Stimulated activated CD8-positive, alpha-beta memory T cell treated with anti-CD3 and anti-CD28 coated beads, Interleukin-7, amount 100 ng/mL, for 48 hours (primary cell): ENCODE results near the gene SCD5.

ENCODE experiments used
- DNase-seq, 2 donors: peaks; one replicate each; pipeline ENCODE4 v3.0.0-alpha.2; 2020; ENCODE audit warnings: low read depth in 1 of 2; ENCODE audit errors: extremely low read depth in 1 of 2

SCD5 gene

DNA sequence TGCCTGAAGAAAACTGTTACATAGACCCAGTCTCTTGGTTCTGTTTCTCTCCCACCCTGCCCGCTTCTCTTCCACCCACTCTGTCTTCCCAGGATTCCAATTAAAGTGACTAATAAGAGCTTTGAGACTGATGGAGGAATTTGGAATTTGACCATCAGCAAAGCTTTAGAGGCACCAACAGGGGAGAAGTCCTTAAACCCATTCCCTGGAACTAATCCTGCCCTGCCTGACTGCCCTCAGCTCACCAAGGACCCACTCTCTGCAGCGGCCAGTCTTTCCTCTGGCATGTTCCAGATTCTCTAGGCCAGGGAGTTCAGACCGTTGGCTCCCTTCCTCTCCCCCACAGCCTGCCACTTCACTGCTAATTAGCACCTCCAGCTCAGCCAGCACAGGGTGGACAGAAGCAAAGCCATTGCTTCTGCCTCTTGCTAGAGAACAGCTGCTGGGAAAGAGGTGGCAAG, 23.9 kb downstream of the SCD5 start:
- no peak for DNase-seq

DNA sequence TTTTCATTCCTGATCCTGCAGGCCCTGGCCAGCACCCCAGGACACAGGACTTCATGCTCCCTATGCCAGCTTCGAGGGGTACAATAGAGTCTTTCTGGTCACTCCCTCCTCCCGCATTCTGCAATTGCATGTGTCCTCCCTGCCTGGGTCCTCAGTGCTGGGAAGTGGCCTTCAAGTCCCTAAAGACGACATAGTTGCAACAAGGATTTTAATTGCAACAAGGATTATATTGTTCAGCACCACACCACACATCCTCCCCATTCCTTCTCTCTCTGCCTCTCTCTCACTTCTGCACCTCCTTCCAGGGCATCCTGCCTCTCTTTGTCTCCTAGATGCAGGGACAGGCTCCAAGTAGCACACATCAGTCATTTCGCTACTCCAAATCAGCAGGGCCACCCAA, 25.5 kb downstream of the SCD5 start:
- no peak for DNase-seq

DNA sequence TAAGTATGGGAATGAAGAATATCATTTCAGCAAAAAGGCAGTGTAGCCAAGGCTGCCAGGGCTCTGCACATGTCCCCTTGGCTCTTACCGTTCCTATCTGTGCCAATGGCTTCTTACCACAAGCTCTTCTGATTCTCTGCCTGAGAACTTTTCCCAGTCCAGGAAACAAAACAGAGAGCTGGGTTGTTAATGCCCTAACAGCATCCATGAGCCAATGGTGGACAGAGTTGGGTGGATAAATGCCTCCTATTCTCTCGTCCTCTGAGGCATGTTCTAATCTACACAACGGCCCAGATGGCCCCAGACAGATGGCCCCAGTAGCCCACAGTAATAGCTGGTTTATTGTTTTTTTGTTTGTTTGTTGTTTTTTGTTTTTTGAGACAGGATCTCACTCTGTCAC, 28.0 kb downstream of the SCD5 start:
- DNase-seq, result no peak

DNA sequence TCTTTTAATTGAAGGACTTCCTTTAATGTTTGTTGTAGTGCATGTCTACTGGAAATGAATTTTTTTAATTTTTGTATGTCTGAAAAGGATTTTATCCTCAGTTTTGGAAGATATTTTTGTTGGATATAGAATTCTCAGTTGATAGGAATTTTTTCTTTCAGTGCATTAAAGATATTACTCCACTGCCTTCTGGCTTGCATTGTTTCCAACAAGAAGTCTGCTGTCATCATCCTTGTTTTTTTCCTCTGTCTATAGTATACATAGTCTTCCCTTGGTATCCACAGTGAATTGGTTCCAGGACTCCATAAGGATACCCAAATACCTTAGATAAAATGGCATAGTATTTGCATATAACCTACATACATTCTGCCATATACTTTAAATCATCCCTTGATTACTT, 33.5 kb downstream of the SCD5 start:
- DNase-seq, result no peak

DNA sequence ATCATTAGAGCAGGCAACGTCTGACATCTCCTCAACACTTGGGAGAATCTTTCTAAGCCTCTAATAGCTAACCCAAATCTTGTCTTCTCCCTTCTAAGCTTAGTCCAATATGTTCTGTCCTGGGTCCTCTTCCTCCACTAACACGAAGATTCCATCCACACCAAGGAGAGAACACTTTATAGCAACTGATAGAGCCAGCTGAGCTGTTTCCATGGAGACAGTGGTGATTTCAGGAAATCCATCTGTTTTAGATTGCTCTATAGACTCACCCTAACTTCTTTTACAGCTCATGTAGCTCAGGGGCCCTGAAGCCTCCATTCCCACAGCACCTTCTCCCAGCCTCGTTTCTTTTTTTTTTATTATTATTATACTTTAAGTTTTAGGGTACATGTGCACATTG, 37.4 kb downstream of the SCD5 start:
- no peak for DNase-seq

DNA sequence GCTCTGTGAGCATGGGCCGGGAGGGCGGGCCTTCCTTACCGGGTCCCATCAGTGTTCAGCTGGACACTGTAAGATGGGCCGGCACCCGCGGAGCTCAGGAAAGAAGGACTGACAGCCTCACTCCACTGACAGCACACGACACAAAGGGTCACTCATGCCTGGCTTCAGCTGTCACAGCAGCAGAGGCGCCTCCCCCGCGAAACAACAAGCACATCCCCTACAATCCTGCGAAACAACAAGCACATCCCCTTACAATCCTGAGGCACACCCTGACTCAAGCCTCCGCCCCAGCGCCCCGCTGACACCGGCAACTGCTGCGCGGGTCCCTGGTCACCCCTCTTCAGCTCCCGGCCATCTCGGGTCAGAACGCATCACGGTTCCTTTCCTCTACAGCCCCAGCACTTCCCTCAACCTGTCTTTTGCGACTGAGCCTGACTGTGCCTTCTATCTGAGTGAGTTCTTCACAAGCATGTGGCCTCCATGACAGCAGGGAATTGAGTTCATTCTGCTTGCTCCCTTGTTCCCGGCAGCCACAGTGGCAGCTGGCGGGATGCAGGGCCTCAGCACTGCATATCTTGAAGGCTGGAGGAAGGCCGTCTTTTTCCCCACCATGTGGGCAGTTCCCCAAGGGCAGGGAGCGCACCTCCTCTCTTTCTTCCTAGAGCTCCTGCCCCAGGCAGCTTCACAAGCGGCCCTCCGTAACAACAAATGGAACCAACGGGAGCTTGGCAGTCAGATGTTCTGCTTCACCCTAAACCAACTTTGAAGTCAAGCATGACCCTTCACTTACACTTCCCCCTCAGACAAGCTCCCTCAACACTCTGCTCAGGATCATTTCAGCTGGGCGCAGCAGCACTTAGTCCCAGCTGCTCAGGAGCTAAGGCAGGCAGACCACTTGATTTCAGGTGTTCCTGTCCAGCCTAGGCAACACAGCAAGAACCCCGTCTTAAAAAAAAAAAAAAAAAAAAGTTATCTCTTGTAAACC, 39.6 kb downstream of the SCD5 start:
- DNase-seq, result no peak

DNA sequence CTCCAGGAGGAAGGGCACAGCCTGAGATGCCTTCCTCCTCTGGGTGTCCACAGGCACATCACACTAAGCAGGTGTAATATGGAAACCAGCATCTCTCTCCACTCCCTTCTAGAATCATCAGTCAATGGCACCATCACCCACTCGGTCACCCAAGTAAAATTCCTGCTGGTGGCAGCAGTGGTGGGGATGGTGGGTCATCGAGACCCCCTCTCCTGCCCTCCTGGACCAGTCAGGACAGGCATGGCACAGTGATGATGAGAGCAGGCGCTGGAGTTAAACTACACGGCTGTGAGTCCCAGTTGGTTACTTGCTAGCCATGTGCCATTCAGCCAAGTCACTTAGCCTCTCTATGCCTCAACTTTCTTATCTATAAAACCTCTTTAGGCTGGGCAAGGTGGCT, 42.5 kb downstream of the SCD5 start:
- no peak for DNase-seq

DNA sequence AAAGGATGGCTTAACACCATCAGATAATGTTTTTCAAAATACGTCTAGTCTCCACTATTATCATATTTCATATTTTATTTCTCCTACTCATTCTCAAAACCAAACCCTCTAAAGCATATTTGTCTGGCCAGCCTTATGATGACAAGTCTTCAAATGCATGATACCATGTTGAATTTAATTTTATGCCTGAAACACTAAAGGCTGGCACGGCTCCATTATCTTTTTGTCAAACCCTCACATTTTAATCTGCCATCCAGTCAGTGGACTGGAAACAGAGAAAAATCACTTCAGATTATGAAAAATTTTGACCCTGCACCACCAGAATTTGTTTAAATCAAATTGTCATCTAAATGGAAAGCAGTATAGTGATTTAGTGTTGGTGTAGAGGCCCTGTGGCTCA, 42.9 kb downstream of the SCD5 start:
- no peak for DNase-seq

DNA sequence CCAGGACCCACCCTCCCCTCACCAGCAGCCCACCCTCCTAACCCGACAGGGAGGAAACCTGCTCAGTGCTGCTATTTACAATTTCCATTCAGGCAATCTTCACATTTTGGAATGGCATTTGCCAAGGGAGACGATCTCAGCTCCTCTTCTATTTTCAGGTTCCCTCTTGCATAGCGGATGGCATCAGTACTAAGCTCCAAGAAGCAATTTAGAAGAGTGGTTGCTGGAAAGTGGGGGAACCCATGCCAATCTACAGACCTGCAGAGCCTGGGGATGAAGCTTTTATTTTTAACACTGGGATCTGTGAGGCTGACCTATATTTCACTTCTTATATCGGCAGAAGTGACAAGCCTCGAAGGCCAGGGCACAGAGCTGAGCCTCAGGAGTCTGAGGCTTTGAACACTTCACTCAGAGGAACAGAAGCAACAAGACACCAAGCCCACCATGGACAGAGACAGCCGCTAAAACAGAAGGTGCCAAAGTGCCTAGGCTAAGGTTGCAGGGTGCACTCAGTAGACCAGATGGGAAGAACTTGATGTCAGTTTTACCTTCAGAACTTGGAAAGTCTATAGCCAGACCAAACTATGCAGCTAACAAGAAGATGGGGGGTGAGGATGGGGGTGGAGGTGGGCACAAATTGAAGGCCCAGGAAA, 44.0 kb downstream of the SCD5 start:
- no peak for DNase-seq

DNA sequence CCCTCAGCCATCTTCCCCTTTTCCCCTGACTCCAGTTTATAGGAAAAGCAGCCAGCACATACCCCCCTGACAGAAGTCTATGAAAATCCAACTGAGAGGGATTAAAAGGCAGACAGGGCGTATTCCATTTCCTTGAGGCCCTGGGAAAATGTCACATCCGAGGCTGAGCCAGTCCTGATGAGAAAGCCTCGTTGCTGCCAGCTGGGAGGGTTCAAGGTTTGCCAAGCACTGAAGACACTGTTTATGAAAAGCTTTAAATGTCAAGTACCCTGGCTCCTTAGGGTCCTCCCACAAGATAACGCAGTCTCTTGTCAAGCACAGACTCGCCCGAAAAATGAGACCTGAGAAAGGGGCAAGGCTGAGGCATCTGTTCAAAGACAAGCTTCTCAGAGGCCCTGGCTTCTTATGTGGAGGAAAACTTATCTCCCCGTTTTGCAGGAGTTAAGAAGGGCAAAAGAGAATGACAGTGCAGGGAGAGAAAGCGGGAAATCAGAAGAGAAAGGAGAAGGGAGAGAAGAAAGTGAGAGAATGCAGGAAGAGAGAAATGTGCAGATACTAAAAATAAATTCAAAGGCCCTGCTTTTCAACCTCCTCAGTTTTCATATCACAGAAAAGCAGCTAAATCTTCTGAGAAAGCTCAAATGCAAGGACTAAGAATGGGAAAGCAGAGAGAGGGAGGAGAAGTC, 44.7 kb downstream of the SCD5 start:
- no peak for DNase-seq

DNA sequence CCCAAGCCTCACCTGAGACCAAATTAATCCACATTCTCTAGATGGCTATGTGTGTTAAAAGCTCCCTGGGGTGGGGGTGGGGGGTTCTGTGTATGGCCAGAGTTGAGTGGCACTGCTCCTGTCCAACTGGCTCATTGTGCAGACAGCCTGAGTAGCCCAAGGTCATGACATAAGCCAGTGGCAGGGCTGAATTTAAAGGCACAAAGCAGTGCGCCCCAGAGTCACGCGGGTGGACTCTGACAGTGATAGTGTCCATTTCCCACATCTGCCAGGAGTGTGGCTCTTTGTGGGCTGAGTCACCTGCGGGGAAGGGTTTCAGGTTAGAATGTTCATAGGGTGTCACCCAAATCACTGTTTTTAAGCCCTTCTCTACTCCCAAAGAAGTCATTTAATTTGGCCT, 45.4 kb downstream of the SCD5 start:
- no peak for DNase-seq

DNA sequence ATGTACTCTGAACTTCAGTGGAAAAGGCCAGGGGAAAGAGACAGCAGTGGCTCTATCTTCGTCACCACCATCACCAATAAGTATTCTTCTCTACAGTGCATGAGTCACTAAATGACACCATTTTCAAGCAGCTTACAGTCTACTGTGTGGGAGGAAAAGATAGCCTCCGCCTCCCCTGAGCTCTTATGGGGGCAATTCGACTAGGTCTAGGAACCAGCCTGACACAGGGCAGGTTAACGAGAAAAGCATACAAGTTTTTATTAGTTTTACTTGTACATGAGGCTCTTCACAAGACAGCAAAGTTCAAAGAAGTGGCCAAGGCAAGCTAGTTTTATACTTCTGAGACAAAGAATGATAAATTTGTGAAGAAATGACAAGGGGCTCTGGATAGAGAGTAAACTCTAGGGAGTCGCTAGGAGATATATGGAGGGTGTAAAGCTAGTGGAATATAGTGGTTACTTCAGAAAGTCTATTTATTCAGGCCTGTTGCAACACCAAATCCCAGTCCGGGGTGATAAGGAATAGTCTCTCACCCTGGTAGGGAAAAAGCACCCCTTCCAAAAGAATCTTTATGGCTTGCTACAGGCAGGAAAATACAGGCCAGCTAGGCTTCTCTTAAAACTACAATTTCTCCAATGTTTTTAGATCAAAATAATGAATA, 49.7 kb downstream of the SCD5 start:
- DNase-seq, result no peak

DNA sequence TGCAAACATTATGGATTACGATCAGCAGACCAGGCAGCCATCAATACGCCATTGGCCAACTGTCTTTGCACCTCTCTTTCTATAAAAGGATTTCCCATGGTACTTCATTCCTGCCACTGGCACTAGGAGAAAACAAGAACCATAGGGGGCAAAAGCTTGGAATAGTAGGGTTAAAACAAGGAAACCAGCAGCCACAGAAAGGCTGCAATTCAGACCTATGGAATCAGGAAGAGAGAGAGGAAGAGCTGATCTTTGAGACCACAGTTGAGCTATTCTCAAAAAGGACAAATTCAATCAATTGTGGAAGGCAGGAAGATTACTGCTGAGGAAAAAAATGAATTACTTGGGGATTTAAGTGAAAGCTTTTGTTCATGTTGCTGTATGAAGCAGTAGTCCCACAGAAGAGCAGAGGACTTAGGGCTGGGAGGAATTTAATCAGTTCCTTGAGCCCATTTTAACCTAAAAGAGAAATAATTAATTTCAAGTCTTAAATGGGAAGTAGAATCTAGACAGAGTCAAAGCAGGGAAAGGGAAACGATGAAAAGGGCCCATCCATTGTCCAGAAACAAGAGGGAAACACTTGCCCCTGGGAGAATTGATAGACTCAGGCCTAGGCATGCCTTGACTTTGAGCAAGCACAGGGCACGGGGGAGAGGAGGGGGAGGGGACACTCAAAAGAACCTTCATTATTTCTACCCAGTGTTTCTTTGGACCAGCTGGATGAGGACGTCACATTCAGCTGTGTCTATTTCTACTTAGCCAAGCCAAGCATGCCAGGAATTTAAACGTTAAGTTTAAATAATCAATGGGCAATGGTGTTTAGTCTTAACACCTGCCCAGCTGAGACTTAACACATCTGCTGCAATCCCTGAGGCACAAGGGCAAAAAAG, 50.7 kb downstream of the SCD5 start:
- DNase-seq, result no peak

DNA sequence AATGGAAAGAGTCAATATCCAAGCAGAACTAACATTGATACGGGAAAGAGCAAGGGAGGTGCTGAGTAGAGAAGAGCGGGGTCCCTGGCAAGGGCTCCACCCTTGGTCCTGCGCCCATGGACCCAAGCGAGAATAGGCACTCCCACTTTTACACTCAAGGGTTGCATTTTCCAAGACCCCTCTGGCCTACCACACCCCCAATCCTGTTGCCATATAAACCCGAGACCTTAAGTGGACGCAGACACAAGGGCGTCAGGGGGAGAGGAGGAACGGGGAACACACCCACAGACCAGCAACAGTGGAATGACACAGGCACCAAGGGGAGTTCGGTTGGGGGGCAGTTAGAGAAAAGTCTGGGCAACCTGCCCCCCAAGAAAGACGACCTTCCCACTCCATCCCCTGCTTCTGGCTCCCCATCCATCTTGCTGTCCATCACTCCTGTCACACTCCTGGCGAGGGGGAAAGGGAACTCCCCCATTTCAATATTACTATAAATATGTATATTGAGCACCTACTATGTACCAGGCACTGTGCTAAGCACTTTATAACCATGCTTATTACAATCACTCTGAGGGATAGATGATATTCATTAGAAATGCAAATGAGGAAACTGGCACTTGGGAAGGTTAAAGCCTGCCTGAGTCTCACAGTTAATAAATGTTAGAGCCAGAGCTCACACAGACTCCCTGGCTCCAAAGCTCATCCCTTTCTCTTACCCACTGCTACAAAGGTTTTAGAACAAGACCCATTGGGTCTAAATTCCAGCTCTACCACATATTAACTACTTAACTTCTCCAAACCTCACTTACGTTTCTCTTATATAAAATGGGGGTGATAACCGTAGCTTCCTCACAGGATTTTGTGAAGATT, 51.7 kb downstream of the SCD5 start:
- DNase-seq, result no peak

DNA sequence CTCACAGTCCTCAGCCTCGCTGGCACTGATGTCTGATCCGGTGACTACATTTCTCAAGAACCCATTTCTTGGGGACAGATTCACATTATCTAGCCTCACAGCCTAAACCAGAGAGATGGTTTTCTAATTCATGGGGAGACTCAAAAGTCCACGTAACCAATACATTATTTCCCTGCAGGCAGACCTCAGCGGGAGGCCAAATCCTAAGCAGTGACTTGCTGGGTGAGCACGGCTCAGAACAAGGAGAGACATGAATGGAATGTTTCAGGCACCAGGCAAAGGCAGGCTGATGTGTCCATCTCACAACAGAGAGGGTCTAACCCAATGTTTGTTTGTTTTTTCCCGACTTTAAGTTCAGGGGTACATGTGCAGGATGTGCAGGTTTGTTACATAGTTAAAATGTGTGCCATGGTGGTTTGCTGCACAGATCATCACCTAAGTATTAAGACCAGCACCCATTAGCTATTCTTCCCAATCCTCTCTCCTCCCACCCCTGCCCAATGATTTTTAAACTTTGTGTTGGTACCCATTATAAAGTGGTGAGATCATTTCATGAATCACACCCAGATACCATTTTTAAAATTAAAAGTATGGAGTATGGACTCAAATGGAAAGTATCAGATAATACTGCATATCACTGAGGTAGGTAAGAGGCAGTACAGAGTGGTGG, 53.3 kb downstream of the SCD5 start:
- no peak for DNase-seq

DNA sequence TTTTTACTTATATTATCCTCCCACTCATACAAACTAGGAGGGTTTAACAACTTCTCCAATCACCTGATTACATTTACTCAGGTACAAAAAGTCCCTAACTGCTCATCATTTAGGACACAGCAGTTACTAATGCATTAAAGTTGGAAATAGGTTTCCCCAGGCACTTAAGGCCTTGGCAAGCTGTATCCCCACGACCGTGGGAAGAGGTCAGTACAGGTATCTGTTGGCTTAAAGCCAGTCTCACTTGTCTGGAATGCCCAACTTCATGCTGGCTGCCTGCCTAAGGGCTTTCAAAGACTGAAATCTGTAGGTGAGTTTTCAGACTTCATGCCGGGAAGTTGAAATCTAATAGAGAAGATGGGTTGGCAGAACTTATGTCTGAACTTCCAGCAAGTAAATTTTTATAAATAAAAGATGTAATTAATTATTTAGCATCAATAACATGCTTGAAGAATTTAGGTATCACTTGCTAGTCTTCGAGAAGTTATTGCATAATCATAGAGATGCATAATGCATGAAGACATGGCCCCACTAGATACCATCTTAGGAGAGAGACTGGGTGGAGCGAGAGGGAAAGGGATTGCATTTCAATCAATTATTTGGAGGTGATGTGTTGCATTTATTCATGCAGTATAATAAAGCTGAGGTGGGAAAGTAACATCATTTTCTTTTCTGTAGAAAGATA, 54.2 kb downstream of the SCD5 start:
- no peak for DNase-seq

DNA sequence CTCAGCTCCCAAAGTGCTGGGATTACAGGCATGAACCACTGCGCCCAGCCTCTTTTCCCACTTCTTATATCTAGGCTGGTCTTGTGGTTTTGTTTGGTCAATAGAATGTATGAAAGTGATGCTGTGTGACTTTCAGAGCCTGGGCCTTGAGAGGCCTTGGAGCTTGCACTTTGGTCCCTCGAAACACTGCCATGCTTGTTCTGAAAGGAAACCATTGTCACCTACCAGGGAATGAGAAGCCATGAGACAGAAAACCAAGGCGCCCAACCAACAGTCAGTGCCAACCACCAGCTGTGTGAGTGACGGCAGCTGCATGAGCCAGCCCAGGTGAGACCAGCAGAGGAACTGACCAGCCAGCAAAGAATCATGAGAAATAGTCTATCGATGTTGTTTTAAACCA, 57.4 kb downstream of the SCD5 start:
- DNase-seq, result no peak
